Measurements from ENCODE around the gene C6orf62.
"Not testable (repeated sequence)": the region's sequence is repeated elsewhere in the genome, so short reads cannot be mapped to it uniquely, and the experiment has no call there.

DNA sequence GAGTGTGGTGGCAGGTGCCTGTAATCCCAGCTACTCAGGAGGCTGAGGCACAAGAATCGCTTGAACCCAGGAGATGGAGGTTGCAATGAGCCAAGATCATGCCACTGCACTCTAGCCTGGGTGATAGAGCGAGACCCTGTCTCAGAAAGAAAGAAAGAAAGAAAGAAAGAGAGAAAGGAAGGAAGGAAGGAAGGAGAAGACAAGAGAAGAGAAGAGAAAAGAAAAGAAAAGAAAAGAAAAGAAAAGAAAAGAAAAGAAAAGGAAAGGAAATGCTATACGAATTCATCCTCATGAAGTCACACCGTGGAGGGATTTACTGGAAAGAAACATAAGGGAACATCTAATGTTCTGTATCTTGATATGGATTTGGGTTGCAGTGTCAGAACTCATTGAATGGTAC is 15.8 kb upstream of the C6orf62 start:
- TF ChIP-seq, protein P1, sequence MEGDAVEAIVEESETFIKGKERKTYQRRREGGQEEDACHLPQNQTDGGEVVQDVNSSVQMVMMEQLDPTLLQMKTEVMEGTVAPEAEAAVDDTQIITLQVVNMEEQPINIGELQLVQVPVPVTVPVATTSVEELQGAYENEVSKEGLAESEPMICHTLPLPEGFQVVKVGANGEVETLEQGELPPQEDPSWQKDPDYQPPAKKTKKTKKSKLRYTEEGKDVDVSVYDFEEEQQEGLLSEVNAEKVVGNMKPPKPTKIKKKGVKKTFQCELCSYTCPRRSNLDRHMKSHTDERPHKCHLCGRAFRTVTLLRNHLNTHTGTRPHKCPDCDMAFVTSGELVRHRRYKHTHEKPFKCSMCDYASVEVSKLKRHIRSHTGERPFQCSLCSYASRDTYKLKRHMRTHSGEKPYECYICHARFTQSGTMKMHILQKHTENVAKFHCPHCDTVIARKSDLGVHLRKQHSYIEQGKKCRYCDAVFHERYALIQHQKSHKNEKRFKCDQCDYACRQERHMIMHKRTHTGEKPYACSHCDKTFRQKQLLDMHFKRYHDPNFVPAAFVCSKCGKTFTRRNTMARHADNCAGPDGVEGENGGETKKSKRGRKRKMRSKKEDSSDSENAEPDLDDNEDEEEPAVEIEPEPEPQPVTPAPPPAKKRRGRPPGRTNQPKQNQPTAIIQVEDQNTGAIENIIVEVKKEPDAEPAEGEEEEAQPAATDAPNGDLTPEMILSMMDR (IDR thresholded peaks at IDR 0.05) = not testable (repeated sequence)
- TF ChIP-seq POLR2A (IDR thresholded peaks at IDR 0.05) = not testable (repeated sequence)

Data from heart left ventricle (tissue), 13 donors.